Transverse colon (tissue), 4 donors: ENCODE data around the gene VSTM4. TPM values are rescaled to one million over a fixed set of nuclear protein-coding genes. Genes with fewer than 3 reads are reported as not detected.
A peak's percentile ranks its signal among the peaks of the same experiment; 100 is the strongest.

Experiments used
- DNase-seq: peaks from one replicate; pipeline ENCODE4 v3.0.0-alpha.2; 2019
- H3K27ac ChIP-seq, 4 donors: fragments of 200-600 bp; sonication (generic); 2 replicates each; pipeline ENCODE4 v1.5.1; 2016 to 2018; ENCODE audit warnings: inconsistent platforms in 4 of 4
- H3K27me3 ChIP-seq: fragments of 200-600 bp; sonication (generic); 2 replicates; pipeline ENCODE4 v1.5.1; 2017; ENCODE audit warnings: inconsistent platforms
- H3K36me3 ChIP-seq, 4 donors: fragments of 200-600 bp; sonication (generic); 2 replicates each; pipeline ENCODE4 v1.5.1; 2017 to 2019; ENCODE audit warnings: inconsistent platforms in 4 of 4
- H3K4me1 ChIP-seq, 4 donors: fragments of 200-600 bp; sonication (generic); 2 replicates each; pipeline ENCODE4 v1.5.1; 2017 to 2020; ENCODE audit warnings: inconsistent platforms in 4 of 4
- H3K4me3 ChIP-seq, 4 donors: fragments of 200-600 bp; sonication (generic); 1 replicate in 1 of 4; 2 replicates in 3 of 4; pipeline versions ENCODE4 v1.5.1 to v1.6.1; 2017 to 2019; ENCODE audit warnings: inconsistent platforms in 4 of 4
- H3K9me3 ChIP-seq, 2 donors: fragments of 200-600 bp; sonication (generic); 2 replicates each; pipeline ENCODE4 v1.5.1; 2017 to 2019; ENCODE audit warnings: inconsistent platforms in 2 of 2
- CTCF ChIP-seq, 5 experiments: fragments of 200-600 bp in 3 of 5; fragments of 450-650 bp in 2 of 5; sonication (generic) in 3 of 5; IDR thresholded peaks; 1 replicate in 2 of 5; 2 replicates in 3 of 5; pipeline ENCODE4 v1.5.1; 2016 to 2017; ENCODE audit warnings: antibody characterized with exemption in 5 of 5, inconsistent platforms in 3 of 5, mild to moderate bottlenecking in 2 of 5, moderate library complexity in 1 of 5
- EP300 ChIP-seq: sonication (generic); formaldehyde crosslinking; IDR thresholded peaks from one replicate; pipeline ENCODE4 v1.6.1; 2017; ENCODE audit warnings: antibody characterized with exemption, low read depth
- POLR2A ChIP-seq: fragments of 450-650 bp; IDR thresholded peaks from one replicate; pipeline ENCODE4 v1.6.1; 2016; ENCODE audit warnings: antibody characterized with exemption, mild to moderate bottlenecking, moderate library complexity
- POLR2AphosphoS5 ChIP-seq, 3 donors: sonication (generic); formaldehyde crosslinking; IDR thresholded peaks; one replicate each; pipeline ENCODE4 v1.6.1; 2016; ENCODE audit warnings: antibody characterized with exemption in 3 of 3
- WGBS, 2 donors: methylation state at CpG; one replicate each; pipeline ENCODE4 v1.1.5; 2018; ENCODE audit warnings: low coverage in 1 of 2; 5-methylcytosine and 5-hydroxymethylcytosine counted together
- in situ Hi-C, 4 donors: fragments of 200-750 bp; cut with MboI; loops; one replicate each; pipeline versions ENCODE4 v1.15.0 to v1.15.1; 2017; ENCODE audit warnings: low sequenced_read_pairs in 3 of 4, low pct_ligation_motif_present in 1 of 4, low pct_unique_long_range_greater_than_20kb in 1 of 4
- intact Hi-C: fragments of 100-400 bp; cut with DNase I; formaldehyde crosslinking; loops from one replicate; pipeline ENCODE4 v1.15.1; 2023; ENCODE audit warnings: low total_unique reads
- total RNA-seq, 4 donors: library from RNA; depleted of rRNA; stranded (reverse); fragments of >200 nt; gene quantifications; one replicate each; pipeline ENCODE4 v1.1.0, GENCODE V29; 2016

VSTM4 gene
- total RNA-seq, 4 donors from 2014 or later = 2.2 to 6.0 (median 3.9) TPM

GRCh38 chr10:49144058-49144720 lies 28.9 kb upstream of the VSTM4 start:
- WGBS, 2 donors = 64% methylated on average over 2 of the region's 2 CpGs; no CpG with 5 or more reads in 1 of the 2 donors
- no peak for TF ChIP-seq POLR2A
- no peak for TF ChIP-seq POLR2AphosphoS5 (IDR thresholded peaks at IDR 0.05)
- no peak for TF ChIP-seq EP300
- no peak for TF ChIP-seq CTCF (IDR thresholded peaks at IDR 0.05)
- Histone ChIP-seq H3K4me3 (no peak overlapping the region), H3K27me3 (no peaks in the 10 kb centered on the region), H3K4me1 (peaks cover 0 to 9% (median 0%) of the 10 kb centered on the region in 4 donors), H3K27ac (peak overlapping the region in 1 of 4 donors; percentile 29), H3K36me3 (no peaks in the 10 kb centered on the region), H3K9me3 (no peaks in the 10 kb centered on the region)
- intact Hi-C loops (no loop called here), in situ Hi-C loops (no loop called here)
- DNase-seq = no peak

- TF ChIP-seq CTCF (IDR thresholded peaks at IDR 0.05) (no peak), POLR2A (no peak), POLR2AphosphoS5 (IDR thresholded peaks at IDR 0.05) (no peak), EP300 (no peak)
- Histone ChIP-seq H3K27ac (no peak overlapping the region), H3K4me1 (peaks cover 0 to 9% (median 2%) of the 10 kb centered on the region in 4 donors), H3K4me3 (no peak overlapping the region), H3K27me3 (no peaks in the 10 kb centered on the region), H3K9me3 (no peaks in the 10 kb centered on the region), H3K36me3 (no peaks in the 10 kb centered on the region)
- intact Hi-C loops (no loop called here), in situ Hi-C loops (no loop called here)
- DNase-seq = no peak
Observed at GRCh38 chr10:49143249-49143648, 27.9 kb upstream of the VSTM4 start.

GRCh38 chr10:49141541-49142332 lies 26.4 kb upstream of the VSTM4 start:
- Histone ChIP-seq H3K27ac (no peak overlapping the region), H3K4me3 (no peak overlapping the region), H3K4me1 (peaks cover 0 to 9% (median 2%) of the 10 kb centered on the region in 4 donors), H3K36me3 (no peaks in the 10 kb centered on the region), H3K27me3 (no peaks in the 10 kb centered on the region), H3K9me3 (no peaks in the 10 kb centered on the region)
- DNase-seq = no peak
- TF ChIP-seq POLR2AphosphoS5 (IDR thresholded peaks at IDR 0.05) = no peak
- no peak for TF ChIP-seq POLR2A
- no peak for TF ChIP-seq EP300
- TF ChIP-seq CTCF (IDR thresholded peaks at IDR 0.05) = no peak
- WGBS, 2 donors = 66 to 78% methylated on average over 3 to 5 of the region's 5 CpGs
- intact Hi-C loops = no loop called here
- in situ Hi-C loops = no loop called here

GRCh38 chr10:49140304-49141177 lies 25.2 kb upstream of the VSTM4 start:
- intact Hi-C loops (no loop called here), in situ Hi-C loops (no loop called here)
- H3K9me3 ChIP-seq = no peaks in the 10 kb centered on the region
- H3K36me3 ChIP-seq = no peaks in the 10 kb centered on the region
- no peak for DNase-seq
- H3K27me3 ChIP-seq = no peaks in the 10 kb centered on the region
- peak overlapping the region in 1 of 4 donors; percentile 60 for H3K27ac ChIP-seq
- no peak overlapping the region for H3K4me3 ChIP-seq
- 72 to 83% methylated on average over 1 to 5 of the region's 5 CpGs for WGBS, 2 donors
- peaks cover 0 to 9% (median 2%) of the 10 kb centered on the region in 4 donors for H3K4me1 ChIP-seq
- TF ChIP-seq CTCF (IDR thresholded peaks at IDR 0.05) (no peak), POLR2A (no peak), POLR2AphosphoS5 (IDR thresholded peaks at IDR 0.05) (no peak), EP300 (no peak)
